Measurements from ENCODE around the gene PNO1. TPM values are rescaled to one million over a fixed set of nuclear protein-coding genes. Genes with fewer than 3 reads are reported as not detected.

The PNO1 gene
- total and polyA plus RNA-seq, 2 experiments from 2014 or later = 34.6 to 43.7 TPM

DNA sequence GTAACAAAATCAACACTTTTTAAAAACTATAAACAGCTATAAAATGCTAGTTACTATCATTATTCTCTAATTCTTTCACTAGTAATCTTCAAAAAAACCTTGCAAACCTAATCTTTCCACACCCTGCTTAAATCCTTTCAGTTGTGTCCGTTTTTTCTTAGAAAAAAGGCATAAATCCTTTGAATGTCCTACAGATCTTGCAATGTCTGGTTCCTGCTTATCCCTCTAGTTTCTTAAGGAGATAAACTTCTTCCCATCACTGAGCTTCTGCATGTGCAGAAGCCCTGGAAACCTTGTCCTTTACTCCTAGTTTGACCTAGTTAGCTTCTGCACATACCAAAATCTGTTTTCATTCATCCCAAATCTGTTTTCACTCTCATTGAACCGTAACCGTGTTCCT lies 1.3 kb upstream of the PNO1 start:
- peak overlapping the region; percentile 100 for H3K27ac Mint-ChIP-seq
- peaks cover 6% of the 10 kb centered on the region; the same call in 2 of the 3 replicates for H3K4me1 Mint-ChIP-seq
- H3K4me1 ChIP-seq (ENCODE audit: insufficient read depth) = peaks cover 5% of the 10 kb centered on the region; the same call in 1 of the 2 replicates
- H3K27me3 Mint-ChIP-seq (ENCODE audit: insufficient read depth, low read depth, poor library complexity) = peaks cover 9% of the 10 kb centered on the region
- peak overlapping the region; percentile 98 for H3K4me3 Mint-ChIP-seq
- DNase-seq (ENCODE audit: low spot score) (no peak), ATAC-seq (no peak)
- peak overlapping the region; percentile 97 for H3K27ac ChIP-seq (ENCODE audit: low read depth)
- H3K79me2 ChIP-seq (replicated peaks; ENCODE audit: insufficient read depth) = peaks cover 68% of the 10 kb centered on the region
- peak overlapping the region; percentile 93 for H3K4me2 ChIP-seq
- H3K27me3 ChIP-seq (ENCODE audit: insufficient read depth) = no peaks in the 10 kb centered on the region
- H3K36me3 Mint-ChIP-seq (ENCODE audit: low read depth) = peaks cover 22% of the 10 kb centered on the region
- peak overlapping the region; percentile 76 for H3K4me3 ChIP-seq
- peaks cover 12% of the 10 kb centered on the region; the same call in 1 of the 2 replicates for H3K36me3 ChIP-seq (ENCODE audit: insufficient read depth)
- H3K9me2 ChIP-seq (ENCODE audit: insufficient read depth) = no peaks in the 10 kb centered on the region
- peak overlapping the region; percentile 39; the same call in 1 of the 2 replicates for H2AFZ ChIP-seq
- TF ChIP-seq STAT1 (IDR thresholded peaks at IDR 0.05; ENCODE audit: unreplicated experiment) (no peak), EZH2 (IDR thresholded peaks at IDR 0.05; ENCODE audit: low read depth, unreplicated experiment) (no peak), POLR2AphosphoS5 (IDR thresholded peaks at IDR 0.05; ENCODE audit: low read depth) (no peak), EZH2phosphoT487 (IDR thresholded peaks at IDR 0.05; ENCODE audit: unreplicated experiment) (no peak), CREB1 (CRISPR knock-in tag; IDR thresholded peaks at IDR 0.05; ENCODE audit: low read depth) (no peak), CTCF (conservative IDR thresholded peaks at IDR 0.05; ENCODE audit: low read depth in 2 of 2) (no peak), NANOG (IDR thresholded peaks at IDR 0.05; ENCODE audit: borderline replicate concordance) (no peak), ZNF331 (CRISPR knock-in tag; IDR thresholded peaks at IDR 0.05; ENCODE audit: low read depth) (no peak), JUNB (IDR thresholded peaks at IDR 0.05; ENCODE audit: unreplicated experiment) (no peak), ZNF462 (CRISPR knock-in tag; IDR thresholded peaks at IDR 0.05) (no peak), ZNF114 (CRISPR knock-in tag; IDR thresholded peaks at IDR 0.05) (no peak)
- TF ChIP-seq, protein P1, sequence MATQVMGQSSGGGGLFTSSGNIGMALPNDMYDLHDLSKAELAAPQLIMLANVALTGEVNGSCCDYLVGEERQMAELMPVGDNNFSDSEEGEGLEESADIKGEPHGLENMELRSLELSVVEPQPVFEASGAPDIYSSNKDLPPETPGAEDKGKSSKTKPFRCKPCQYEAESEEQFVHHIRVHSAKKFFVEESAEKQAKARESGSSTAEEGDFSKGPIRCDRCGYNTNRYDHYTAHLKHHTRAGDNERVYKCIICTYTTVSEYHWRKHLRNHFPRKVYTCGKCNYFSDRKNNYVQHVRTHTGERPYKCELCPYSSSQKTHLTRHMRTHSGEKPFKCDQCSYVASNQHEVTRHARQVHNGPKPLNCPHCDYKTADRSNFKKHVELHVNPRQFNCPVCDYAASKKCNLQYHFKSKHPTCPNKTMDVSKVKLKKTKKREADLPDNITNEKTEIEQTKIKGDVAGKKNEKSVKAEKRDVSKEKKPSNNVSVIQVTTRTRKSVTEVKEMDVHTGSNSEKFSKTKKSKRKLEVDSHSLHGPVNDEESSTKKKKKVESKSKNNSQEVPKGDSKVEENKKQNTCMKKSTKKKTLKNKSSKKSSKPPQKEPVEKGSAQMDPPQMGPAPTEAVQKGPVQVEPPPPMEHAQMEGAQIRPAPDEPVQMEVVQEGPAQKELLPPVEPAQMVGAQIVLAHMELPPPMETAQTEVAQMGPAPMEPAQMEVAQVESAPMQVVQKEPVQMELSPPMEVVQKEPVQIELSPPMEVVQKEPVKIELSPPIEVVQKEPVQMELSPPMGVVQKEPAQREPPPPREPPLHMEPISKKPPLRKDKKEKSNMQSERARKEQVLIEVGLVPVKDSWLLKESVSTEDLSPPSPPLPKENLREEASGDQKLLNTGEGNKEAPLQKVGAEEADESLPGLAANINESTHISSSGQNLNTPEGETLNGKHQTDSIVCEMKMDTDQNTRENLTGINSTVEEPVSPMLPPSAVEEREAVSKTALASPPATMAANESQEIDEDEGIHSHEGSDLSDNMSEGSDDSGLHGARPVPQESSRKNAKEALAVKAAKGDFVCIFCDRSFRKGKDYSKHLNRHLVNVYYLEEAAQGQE (IDR thresholded peaks at IDR 0.05; ENCODE audit: unreplicated experiment) = no peak
- TF ChIP-seq, protein P2, sequence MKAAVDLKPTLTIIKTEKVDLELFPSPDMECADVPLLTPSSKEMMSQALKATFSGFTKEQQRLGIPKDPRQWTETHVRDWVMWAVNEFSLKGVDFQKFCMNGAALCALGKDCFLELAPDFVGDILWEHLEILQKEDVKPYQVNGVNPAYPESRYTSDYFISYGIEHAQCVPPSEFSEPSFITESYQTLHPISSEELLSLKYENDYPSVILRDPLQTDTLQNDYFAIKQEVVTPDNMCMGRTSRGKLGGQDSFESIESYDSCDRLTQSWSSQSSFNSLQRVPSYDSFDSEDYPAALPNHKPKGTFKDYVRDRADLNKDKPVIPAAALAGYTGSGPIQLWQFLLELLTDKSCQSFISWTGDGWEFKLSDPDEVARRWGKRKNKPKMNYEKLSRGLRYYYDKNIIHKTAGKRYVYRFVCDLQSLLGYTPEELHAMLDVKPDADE (IDR thresholded peaks at IDR 0.05) = no peak
- H3K9me3 Mint-ChIP-seq = no peaks in the 10 kb centered on the region; the same call in 2 of the 3 replicates
- H4K20me1 ChIP-seq (replicated peaks; ENCODE audit: insufficient read depth) = 0 out of 2 replicates have a peak, but pooled peaks cover 5% of the 10 kb centered on the region
- no peaks in the 10 kb centered on the region for H3F3A ChIP-seq (replicated peaks; ENCODE audit: low read depth)
